ENCODE data around the gene NIP7.

DNA sequence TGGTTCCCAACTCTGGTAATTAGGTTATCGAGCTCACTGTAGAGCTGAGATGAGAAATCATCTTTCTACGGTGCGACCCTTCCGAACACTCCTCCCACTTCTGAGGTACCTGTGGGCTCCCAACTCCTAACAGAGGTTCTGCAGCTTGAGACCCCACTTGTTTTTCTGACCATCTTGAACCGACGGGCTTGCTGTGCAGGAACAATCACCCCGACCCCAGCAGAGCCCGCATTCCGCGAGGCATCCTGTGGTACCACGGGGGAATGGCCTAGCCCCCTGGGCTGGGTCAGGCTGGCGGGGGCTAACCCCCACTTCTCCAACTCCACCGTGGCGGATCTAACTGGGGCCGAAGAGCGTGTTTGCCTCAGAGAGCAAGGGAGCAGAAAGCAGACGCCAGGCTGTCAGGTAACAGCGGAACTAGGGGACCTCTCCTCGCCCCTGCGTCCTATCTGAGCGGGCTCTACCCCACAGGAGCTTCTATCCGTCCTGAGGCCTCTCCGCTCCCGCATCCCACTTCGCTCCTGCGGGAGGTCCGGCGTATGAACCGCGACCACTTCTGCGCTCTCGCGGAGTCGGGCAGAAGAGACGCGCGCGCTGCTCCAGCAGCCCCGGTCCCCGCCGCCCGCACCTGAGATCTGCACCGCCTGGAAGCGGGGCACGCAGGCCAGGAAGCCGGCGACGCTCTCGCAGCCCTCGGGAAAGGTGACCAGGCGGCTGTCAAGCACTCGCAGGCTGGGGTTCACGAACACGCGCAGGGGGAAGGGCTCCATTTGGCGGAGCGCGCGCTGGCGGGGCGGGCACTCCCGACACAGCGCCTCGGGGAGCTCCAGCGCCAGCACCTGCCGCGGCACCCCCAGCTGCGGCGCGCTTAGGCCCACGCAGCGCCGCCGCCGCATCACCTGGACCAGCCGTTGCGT, 9.9 kb upstream of the NIP7 start:
- TF ChIP-seq, protein P1, sequence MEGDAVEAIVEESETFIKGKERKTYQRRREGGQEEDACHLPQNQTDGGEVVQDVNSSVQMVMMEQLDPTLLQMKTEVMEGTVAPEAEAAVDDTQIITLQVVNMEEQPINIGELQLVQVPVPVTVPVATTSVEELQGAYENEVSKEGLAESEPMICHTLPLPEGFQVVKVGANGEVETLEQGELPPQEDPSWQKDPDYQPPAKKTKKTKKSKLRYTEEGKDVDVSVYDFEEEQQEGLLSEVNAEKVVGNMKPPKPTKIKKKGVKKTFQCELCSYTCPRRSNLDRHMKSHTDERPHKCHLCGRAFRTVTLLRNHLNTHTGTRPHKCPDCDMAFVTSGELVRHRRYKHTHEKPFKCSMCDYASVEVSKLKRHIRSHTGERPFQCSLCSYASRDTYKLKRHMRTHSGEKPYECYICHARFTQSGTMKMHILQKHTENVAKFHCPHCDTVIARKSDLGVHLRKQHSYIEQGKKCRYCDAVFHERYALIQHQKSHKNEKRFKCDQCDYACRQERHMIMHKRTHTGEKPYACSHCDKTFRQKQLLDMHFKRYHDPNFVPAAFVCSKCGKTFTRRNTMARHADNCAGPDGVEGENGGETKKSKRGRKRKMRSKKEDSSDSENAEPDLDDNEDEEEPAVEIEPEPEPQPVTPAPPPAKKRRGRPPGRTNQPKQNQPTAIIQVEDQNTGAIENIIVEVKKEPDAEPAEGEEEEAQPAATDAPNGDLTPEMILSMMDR (IDR thresholded peaks at IDR 0.05): no peak
- no peak for TF ChIP-seq POLR2A (IDR thresholded peaks at IDR 0.05)

All from testis (tissue), 2 donors.